ENCODE measurements around the gene PAIP2B.
"Not testable (repeated sequence)": the region's sequence is repeated elsewhere in the genome, so short reads cannot be mapped to it uniquely, and the experiment has no call there.

PAIP2B gene

GRCh38 chr2:71190656-71191569 lies 36.0 kb downstream of the PAIP2B start:
- no peak overlapping the region for H3K4me3 ChIP-seq (ENCODE audit: low read depth in 1 of 5, low read length in 5 of 5)
- H3K9ac ChIP-seq (ENCODE audit: low read length in 5 of 5) = no peak overlapping the region
- H3K9me3 ChIP-seq (ENCODE audit: control insufficient read depth in 5 of 5, low read length in 5 of 5) = no peaks in the 10 kb centered on the region
- H3K27me3 ChIP-seq (ENCODE audit: control insufficient read depth in 5 of 5, insufficient read depth in 4 of 5, low read length in 5 of 5) = no peaks in the 10 kb centered on the region
- H3K27ac ChIP-seq (ENCODE audit: low read depth, low read length) = no peak overlapping the region
- peaks cover 0 to 3% (median 0%) of the 10 kb centered on the region in 5 donors for H3K36me3 ChIP-seq (ENCODE audit: control insufficient read depth in 5 of 5, insufficient read depth in 5 of 5, low read length in 5 of 5)
- peaks cover 0 to 4% (median 0%) of the 10 kb centered on the region in 5 donors for H3K4me1 ChIP-seq (ENCODE audit: control insufficient read depth in 5 of 5, insufficient read depth in 5 of 5, low read length in 5 of 5)

GRCh38 chr2:71187589-71187988 lies 39.3 kb downstream of the PAIP2B start:
- H3K36me3 ChIP-seq (ENCODE audit: control insufficient read depth in 5 of 5, insufficient read depth in 5 of 5, low read length in 5 of 5) = peaks cover 0 to 3% (median 0%) of the 10 kb centered on the region in 5 donors
- peaks cover 0 to 4% (median 0%) of the 10 kb centered on the region in 5 donors for H3K4me1 ChIP-seq (ENCODE audit: control insufficient read depth in 5 of 5, insufficient read depth in 5 of 5, low read length in 5 of 5)
- no peaks in the 10 kb centered on the region for H3K27me3 ChIP-seq (ENCODE audit: control insufficient read depth in 5 of 5, insufficient read depth in 4 of 5, low read length in 5 of 5)
- H3K4me3 ChIP-seq (ENCODE audit: low read depth in 1 of 5, low read length in 5 of 5) = no peak overlapping the region
- no peak overlapping the region for H3K9ac ChIP-seq (ENCODE audit: low read length in 5 of 5)
- no peak overlapping the region for H3K27ac ChIP-seq (ENCODE audit: low read depth, low read length)
- no peaks in the 10 kb centered on the region for H3K9me3 ChIP-seq (ENCODE audit: control insufficient read depth in 5 of 5, low read length in 5 of 5)

GRCh38 chr2:71186973-71187372 lies 39.9 kb downstream of the PAIP2B start:
- Histone ChIP-seq H3K27ac (ENCODE audit: low read depth, low read length) (no peak overlapping the region), H3K4me3 (ENCODE audit: low read depth in 1 of 5, low read length in 5 of 5) (no peak overlapping the region)

GRCh38 chr2:71183306-71184115 lies 43.4 kb downstream of the PAIP2B start:
- H3K9ac ChIP-seq (ENCODE audit: low read length in 5 of 5) = peak overlapping the region in 1 of 5 donors; percentile 14
- not testable (repeated sequence) for H3K27ac ChIP-seq (ENCODE audit: low read depth, low read length)

More at GRCh38 chr2:71186973-71187372, 39.9 kb downstream of the PAIP2B start:
- no peak overlapping the region for H3K9ac ChIP-seq (ENCODE audit: low read length in 5 of 5)
- peaks cover 0 to 3% (median 0%) of the 10 kb centered on the region in 5 donors for H3K36me3 ChIP-seq (ENCODE audit: control insufficient read depth in 5 of 5, insufficient read depth in 5 of 5, low read length in 5 of 5)
- H3K4me1 ChIP-seq (ENCODE audit: control insufficient read depth in 5 of 5, insufficient read depth in 5 of 5, low read length in 5 of 5) = peaks cover 0 to 4% (median 0%) of the 10 kb centered on the region in 5 donors
- H3K27me3 ChIP-seq (ENCODE audit: control insufficient read depth in 5 of 5, insufficient read depth in 4 of 5, low read length in 5 of 5) = no peaks in the 10 kb centered on the region
- H3K9me3 ChIP-seq (ENCODE audit: control insufficient read depth in 5 of 5, low read length in 5 of 5) = no peaks in the 10 kb centered on the region

GRCh38 chr2:71181316-71181715 lies 45.6 kb downstream of the PAIP2B start:
- H3K9ac ChIP-seq (ENCODE audit: low read length in 5 of 5) = no peak overlapping the region
- peaks cover 0 to 6% (median 0%) of the 10 kb centered on the region in 5 donors for H3K27me3 ChIP-seq (ENCODE audit: control insufficient read depth in 5 of 5, insufficient read depth in 4 of 5, low read length in 5 of 5)
- H3K36me3 ChIP-seq (ENCODE audit: control insufficient read depth in 5 of 5, insufficient read depth in 5 of 5, low read length in 5 of 5) = no peaks in the 10 kb centered on the region
- no peak overlapping the region for H3K27ac ChIP-seq (ENCODE audit: low read depth, low read length)
- no peak overlapping the region for H3K4me3 ChIP-seq (ENCODE audit: low read depth in 1 of 5, low read length in 5 of 5)
- H3K9me3 ChIP-seq (ENCODE audit: control insufficient read depth in 5 of 5, low read length in 5 of 5) = no peaks in the 10 kb centered on the region
- H3K4me1 ChIP-seq (ENCODE audit: control insufficient read depth in 5 of 5, insufficient read depth in 5 of 5, low read length in 5 of 5) = no peaks in the 10 kb centered on the region

More at GRCh38 chr2:71183306-71184115, 43.4 kb downstream of the PAIP2B start:
- H3K4me3 ChIP-seq (ENCODE audit: low read depth in 1 of 5, low read length in 5 of 5); H3K36me3 ChIP-seq (ENCODE audit: control insufficient read depth in 5 of 5, insufficient read depth in 5 of 5, low read length in 5 of 5); H3K9me3 ChIP-seq (ENCODE audit: control insufficient read depth in 5 of 5, low read length in 5 of 5); H3K27me3 ChIP-seq (ENCODE audit: control insufficient read depth in 5 of 5, insufficient read depth in 4 of 5, low read length in 5 of 5); H3K4me1 ChIP-seq (ENCODE audit: control insufficient read depth in 5 of 5, insufficient read depth in 5 of 5, low read length in 5 of 5): not testable (repeated sequence)

- H3K9me3 ChIP-seq (ENCODE audit: control insufficient read depth in 5 of 5, low read length in 5 of 5); H3K4me1 ChIP-seq (ENCODE audit: control insufficient read depth in 5 of 5, insufficient read depth in 5 of 5, low read length in 5 of 5); H3K4me3 ChIP-seq (ENCODE audit: low read depth in 1 of 5, low read length in 5 of 5); H3K27ac ChIP-seq (ENCODE audit: low read depth, low read length); H3K27me3 ChIP-seq (ENCODE audit: control insufficient read depth in 5 of 5, insufficient read depth in 4 of 5, low read length in 5 of 5); H3K9ac ChIP-seq (ENCODE audit: low read length in 5 of 5); H3K36me3 ChIP-seq (ENCODE audit: control insufficient read depth in 5 of 5, insufficient read depth in 5 of 5, low read length in 5 of 5): not testable (repeated sequence)
Observed at GRCh38 chr2:71178836-71179235, 48.1 kb downstream of the PAIP2B start.

- Histone ChIP-seq H3K27ac (ENCODE audit: low read depth, low read length) (no peak overlapping the region), H3K4me3 (ENCODE audit: low read depth in 1 of 5, low read length in 5 of 5) (no peak overlapping the region), H3K27me3 (ENCODE audit: control insufficient read depth in 5 of 5, insufficient read depth in 4 of 5, low read length in 5 of 5) (peaks cover 0 to 10% (median 3%) of the 10 kb centered on the region in 5 donors), H3K36me3 (ENCODE audit: control insufficient read depth in 5 of 5, insufficient read depth in 5 of 5, low read length in 5 of 5) (no peaks in the 10 kb centered on the region), H3K4me1 (ENCODE audit: control insufficient read depth in 5 of 5, insufficient read depth in 5 of 5, low read length in 5 of 5) (no peaks in the 10 kb centered on the region), H3K9ac (ENCODE audit: low read length in 5 of 5) (no peak overlapping the region), H3K9me3 (ENCODE audit: control insufficient read depth in 5 of 5, low read length in 5 of 5) (no peaks in the 10 kb centered on the region)
Observed at GRCh38 chr2:71174207-71174606, 52.7 kb downstream of the PAIP2B start.

GRCh38 chr2:71173096-71173495 lies 53.8 kb downstream of the PAIP2B start:
- H3K4me3 ChIP-seq (ENCODE audit: low read depth in 1 of 5, low read length in 5 of 5) = no peak overlapping the region
- no peaks in the 10 kb centered on the region for H3K4me1 ChIP-seq (ENCODE audit: control insufficient read depth in 5 of 5, insufficient read depth in 5 of 5, low read length in 5 of 5)
- no peaks in the 10 kb centered on the region for H3K9me3 ChIP-seq (ENCODE audit: control insufficient read depth in 5 of 5, low read length in 5 of 5)
- H3K27me3 ChIP-seq (ENCODE audit: control insufficient read depth in 5 of 5, insufficient read depth in 4 of 5, low read length in 5 of 5) = peaks cover 0 to 7% (median 3%) of the 10 kb centered on the region in 5 donors
- H3K9ac ChIP-seq (ENCODE audit: low read length in 5 of 5) = no peak overlapping the region
- no peaks in the 10 kb centered on the region for H3K36me3 ChIP-seq (ENCODE audit: control insufficient read depth in 5 of 5, insufficient read depth in 5 of 5, low read length in 5 of 5)
- no peak overlapping the region for H3K27ac ChIP-seq (ENCODE audit: low read depth, low read length)

- Histone ChIP-seq H3K36me3 (ENCODE audit: control insufficient read depth in 5 of 5, insufficient read depth in 5 of 5, low read length in 5 of 5) (no peaks in the 10 kb centered on the region), H3K9me3 (ENCODE audit: control insufficient read depth in 5 of 5, low read length in 5 of 5) (no peaks in the 10 kb centered on the region), H3K9ac (ENCODE audit: low read length in 5 of 5) (no peak overlapping the region), H3K4me1 (ENCODE audit: control insufficient read depth in 5 of 5, insufficient read depth in 5 of 5, low read length in 5 of 5) (no peaks in the 10 kb centered on the region), H3K4me3 (ENCODE audit: low read depth in 1 of 5, low read length in 5 of 5) (no peak overlapping the region), H3K27ac (ENCODE audit: low read depth, low read length) (no peak overlapping the region), H3K27me3 (ENCODE audit: control insufficient read depth in 5 of 5, insufficient read depth in 4 of 5, low read length in 5 of 5) (no peaks in the 10 kb centered on the region)
Observed at GRCh38 chr2:71166812-71167211, 60.1 kb downstream of the PAIP2B start.

Data from subcutaneous abdominal adipose tissue (tissue), 5 donors.